HG02571 (cell line): ENCODE results near the gene PRDX3.
"Not testable (repeated sequence)": the region's sequence is repeated elsewhere in the genome, so short reads cannot be mapped to it uniquely, and the experiment has no call there.

Experiments
- ATAC-seq: cut with Tn5 transposase; IDR thresholded peaks from one replicate; pipeline ENCODE4 v1.9.1; 2021; ENCODE audit warnings: mild to moderate bottlenecking, moderate library complexity; ENCODE audit not compliant: unreplicated experiment

Gene PRDX3

GRCh38 chr10:119165171-119166117, 13.2 kb downstream of the PRDX3 start, which contains the start of gene SFXN4:
TSS of gene SFXN4 (minus strand) at chr10:119165714. CDS start at chr10:119165647, 67 bp downstream.
- peak; percentile 90 for ATAC-seq

GRCh38 chr10:119162452-119163092, 16.0 kb downstream of the PRDX3 start:
- ATAC-seq = no peak

- ATAC-seq = no peak
Measured at GRCh38 chr10:119161680-119162451, 16.7 kb downstream of the PRDX3 start.

GRCh38 chr10:119159332-119159731, 19.3 kb downstream of the PRDX3 start:
- ATAC-seq = no peak

- no peak for ATAC-seq
Measured at GRCh38 chr10:119153661-119154060, 25.0 kb downstream of the PRDX3 start.

- no peak for ATAC-seq
Measured at GRCh38 chr10:119153041-119153440, 25.6 kb downstream of the PRDX3 start.

GRCh38 chr10:119151601-119152000, 27.0 kb downstream of the PRDX3 start:
- not testable (repeated sequence) for ATAC-seq

- no peak for ATAC-seq
Measured at GRCh38 chr10:119149729-119150128, 28.9 kb downstream of the PRDX3 start.

- ATAC-seq = no peak
Measured at GRCh38 chr10:119149157-119149556, 29.5 kb downstream of the PRDX3 start.

GRCh38 chr10:119143657-119144056, 35.0 kb downstream of the PRDX3 start:
- ATAC-seq = no peak

- no peak for ATAC-seq
Measured at GRCh38 chr10:119140603-119141245, 37.9 kb downstream of the PRDX3 start.

GRCh38 chr10:119139464-119140067, 39.0 kb downstream of the PRDX3 start:
- ATAC-seq = no peak

- ATAC-seq = no peak
Measured at GRCh38 chr10:119138346-119139306, 40.0 kb downstream of the PRDX3 start.

GRCh38 chr10:119137878-119138277, 40.7 kb downstream of the PRDX3 start:
- not testable (repeated sequence) for ATAC-seq

- ATAC-seq = no peak
Measured at GRCh38 chr10:119136084-119136483, 42.5 kb downstream of the PRDX3 start.

GRCh38 chr10:119135513-119135881, 43.1 kb downstream of the PRDX3 start:
- ATAC-seq = no peak

GRCh38 chr10:119133949-119134348, 44.7 kb downstream of the PRDX3 start:
- ATAC-seq = no peak

GRCh38 chr10:119132521-119133345, 45.9 kb downstream of the PRDX3 start:
- no peak for ATAC-seq
